RPMI7951 (cell line): ENCODE data around the gene CCDC148. TPM values are rescaled to one million over a fixed set of nuclear protein-coding genes. Genes with fewer than 3 reads are reported as not detected.

ENCODE experiments used
- DNase-seq: peaks from one replicate; pipeline ENCODE4 v3.0.0-alpha.2; 2012; ENCODE audit warnings: low read depth
- total RNA-seq: library from RNA; depleted of rRNA; stranded (reverse); fragments of >200 nt; shearing (Covaris generic); gene quantifications from 2 replicates; pipeline ENCODE4 v1.2.3, GENCODE V29; 2014; rRNA removed

The CCDC148 gene
- 1.4 TPM in 2 replicates for total RNA-seq

DNA sequence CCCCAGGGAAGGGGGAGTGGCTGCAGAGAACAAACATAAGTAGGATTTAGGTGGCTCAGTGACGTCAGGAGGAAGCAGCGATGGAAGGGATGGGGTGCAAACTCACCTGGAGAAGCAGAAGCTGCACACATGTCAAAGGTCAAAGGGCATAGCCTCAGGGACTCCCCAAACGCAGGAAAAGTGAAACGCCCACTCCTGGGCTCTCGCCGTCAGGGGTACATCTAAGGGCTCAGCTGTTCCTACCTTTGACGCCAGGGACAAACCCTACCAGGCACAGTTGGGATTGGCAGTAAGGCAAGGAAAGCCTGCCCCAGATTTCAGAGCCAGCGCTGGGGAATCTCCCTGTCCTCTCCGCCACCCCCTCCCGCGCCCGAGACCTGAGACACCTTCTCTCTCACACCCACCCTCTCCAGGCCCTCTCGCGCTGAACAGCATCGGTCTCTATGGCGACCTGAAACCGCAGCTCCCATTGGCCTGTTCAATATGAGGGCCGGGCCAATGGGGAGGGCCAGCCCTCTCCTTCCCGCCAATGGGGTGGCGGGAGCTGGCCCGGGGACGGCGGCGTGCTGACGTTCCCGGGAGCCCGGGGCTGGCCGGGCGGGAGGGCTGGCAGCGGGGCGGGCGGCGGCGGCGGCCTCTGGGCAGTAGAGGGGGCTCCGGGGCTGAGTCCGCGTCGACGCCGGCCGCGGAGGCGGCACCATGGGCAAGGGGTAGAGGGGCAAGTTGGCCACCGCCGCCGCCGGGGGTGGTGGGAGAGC, at the start of gene CCDC148, which contains the start of gene PKP4:
TSS of gene CCDC148 (minus strand) at position 445 of the 758 bp plus-strand sequence. CDS start at position 131, 314 bp downstream.
TSS of gene PKP4 (plus strand) at position 644 of the 758 bp plus-strand sequence. CDS start 76,233 bp downstream, outside the sequence.
- peak; percentile 93 for DNase-seq

DNA sequence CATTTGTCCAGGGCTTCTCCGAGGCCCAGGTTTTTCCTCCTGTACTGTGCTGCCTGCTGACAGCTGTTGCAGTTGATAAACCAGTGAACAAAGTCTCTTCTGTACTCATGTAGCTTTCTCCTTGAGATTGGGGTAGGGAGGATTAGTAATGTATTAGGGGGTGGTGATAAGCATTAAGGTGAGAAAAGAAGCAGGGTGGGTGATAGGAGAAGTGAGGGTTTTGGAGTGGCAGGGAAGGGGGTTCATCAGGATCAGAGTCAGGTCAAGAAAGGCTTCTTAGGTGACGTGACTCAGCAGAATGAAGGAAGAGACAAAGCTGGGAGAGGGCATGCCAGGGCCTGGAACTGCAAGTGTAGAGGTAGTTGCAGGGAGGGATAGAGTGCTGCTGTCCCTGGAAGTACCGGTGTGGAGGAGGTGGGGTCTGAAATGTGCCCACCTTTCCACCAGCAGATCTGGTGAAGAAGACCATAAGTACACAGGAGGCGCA, 48.9 kb upstream of the CCDC148 start:
- no peak for DNase-seq

GRCh38 chr2:158504088-158504487, 47.5 kb upstream of the CCDC148 start:
- no peak for DNase-seq

- DNase-seq, result peak; percentile 17
These were observed 46.4 kb upstream of the CCDC148 start for GRCh38 chr2:158502974-158503373.

GRCh38 chr2:158501301-158501700, 44.7 kb upstream of the CCDC148 start:
- no peak for DNase-seq

DNA sequence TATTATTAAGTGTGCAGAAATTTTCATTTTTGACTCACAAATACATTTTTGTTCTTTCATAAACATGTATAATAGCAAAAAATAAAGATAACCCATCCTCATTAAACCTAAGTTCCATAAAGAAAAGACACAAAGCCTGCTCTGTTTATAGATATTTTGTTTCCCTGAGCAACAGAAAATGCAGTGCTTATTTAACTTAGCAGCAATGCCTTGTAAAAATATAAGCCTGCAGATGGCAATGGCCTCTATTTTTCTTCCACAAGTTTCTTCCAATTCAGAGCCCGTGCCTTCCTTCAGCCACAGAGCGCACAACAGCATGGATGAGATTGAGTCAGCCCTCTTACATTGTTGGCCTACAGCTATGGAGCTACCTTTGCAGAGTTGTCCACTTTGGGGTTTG, 43.8 kb upstream of the CCDC148 start:
- no peak for DNase-seq

DNA sequence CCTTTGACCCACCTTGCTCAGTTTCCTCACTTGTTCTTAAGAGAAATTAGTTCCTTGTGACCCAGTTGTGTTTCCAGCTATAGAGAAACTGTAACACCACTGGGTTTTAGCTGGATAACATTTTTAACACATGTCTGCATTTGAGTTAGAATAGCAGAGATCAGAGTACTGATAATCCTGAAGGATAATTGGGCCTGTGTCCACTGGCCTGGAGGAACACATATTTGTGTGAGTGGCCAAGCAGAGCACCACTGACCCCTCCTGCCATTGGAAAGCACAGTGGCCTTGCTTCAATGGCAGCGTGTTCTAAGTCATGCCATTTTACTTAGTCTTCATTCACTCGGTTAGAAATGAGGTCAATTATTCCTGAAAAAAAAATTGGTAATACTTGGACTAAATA, 42.8 kb upstream of the CCDC148 start:
- no peak for DNase-seq

DNA sequence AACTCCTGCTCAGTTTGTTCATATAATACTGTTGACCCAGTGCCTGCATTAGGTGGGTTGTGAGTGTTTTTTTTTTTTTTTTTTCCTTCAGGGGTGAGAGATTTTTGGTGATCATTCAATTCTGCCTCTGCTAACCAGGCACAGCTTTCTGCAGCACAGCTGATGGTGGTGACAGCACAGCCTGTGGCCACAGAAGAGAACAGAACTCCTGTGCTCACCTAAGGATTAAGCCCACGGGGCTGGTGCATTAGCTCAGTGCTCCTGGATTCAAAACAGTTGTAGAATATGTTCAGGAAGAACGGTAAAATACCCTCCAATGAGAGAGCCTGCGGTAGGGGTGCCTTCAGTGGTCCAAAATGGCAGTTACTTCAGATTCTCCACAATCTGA, 42.2 kb upstream of the CCDC148 start:
- no peak for DNase-seq

DNA sequence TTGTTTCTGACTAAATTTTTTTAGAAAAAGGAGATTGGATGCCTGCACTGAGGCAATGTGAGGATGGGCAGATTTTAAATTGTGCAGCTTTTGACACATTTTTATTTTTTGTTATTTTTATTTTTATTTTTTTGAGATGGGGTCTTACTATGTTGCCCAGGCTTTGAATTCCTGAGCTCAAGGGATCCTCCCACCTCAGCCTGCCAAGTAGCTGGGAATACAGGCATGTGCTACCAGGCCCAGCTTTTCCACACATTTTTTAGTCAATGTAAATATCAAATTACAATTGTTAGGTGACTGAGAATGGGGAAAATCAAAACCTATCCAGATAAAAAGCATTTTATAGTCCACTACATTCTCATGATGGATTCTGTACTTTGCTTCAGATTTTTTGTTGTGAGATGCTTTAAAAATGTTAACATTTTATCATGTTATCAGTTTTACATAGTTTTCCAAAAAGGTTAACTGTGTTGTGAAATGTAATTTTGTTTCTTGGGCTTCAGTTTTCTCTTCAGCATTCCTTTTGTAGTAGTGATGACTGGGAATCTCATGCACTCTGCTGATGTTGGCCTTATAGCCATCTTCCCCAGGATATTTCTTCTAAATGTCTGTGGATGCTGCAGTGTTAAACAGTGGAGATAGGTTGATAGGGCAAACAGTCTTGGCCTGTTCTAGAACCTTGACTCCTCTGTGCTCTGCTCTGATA, 41.6 kb upstream of the CCDC148 start:
- DNase-seq, result no peak

DNA sequence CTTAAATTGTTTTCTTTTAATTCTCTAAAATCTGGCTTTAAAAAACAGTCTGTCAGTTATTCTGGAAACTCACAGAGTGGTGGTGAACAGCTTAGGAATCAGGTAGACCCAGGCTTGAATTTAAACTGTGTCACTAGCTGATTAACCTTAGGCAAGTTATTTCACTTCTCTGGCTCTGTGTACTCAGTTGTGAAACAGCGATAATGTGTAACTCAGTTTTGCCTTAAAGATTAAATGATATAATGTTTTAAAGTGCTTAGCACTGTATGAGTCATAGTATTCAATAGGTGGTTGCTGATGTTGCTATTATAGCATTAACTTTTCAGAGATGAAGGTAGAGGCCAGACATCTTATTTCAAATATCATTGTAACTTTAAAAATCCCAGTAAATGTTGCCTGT, 40.9 kb upstream of the CCDC148 start:
- no peak for DNase-seq

DNA sequence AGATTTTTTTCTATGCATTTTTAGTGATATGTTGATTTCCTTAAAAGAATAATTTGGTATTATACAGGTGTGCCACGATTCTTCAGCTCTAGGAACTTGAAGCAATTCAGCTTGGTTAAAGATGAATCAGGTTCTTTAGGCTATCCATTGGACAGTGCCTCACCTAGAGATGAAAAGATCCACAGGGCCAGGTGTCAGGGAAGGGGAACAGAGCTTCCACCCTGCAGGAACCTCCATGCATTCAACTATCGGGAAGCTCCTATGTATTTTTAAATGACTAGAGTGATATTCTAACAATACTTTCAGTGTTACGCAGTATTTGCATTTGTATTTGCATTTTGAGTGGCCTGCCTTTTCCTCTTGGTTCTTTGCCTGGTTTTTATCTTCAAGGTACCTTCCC, 40.4 kb upstream of the CCDC148 start:
- DNase-seq, result no peak

GRCh38 chr2:158495175-158495574, 38.6 kb upstream of the CCDC148 start:
- DNase-seq, result no peak

- no peak for DNase-seq
These were observed 36.9 kb upstream of the CCDC148 start for GRCh38 chr2:158493458-158493857.

DNA sequence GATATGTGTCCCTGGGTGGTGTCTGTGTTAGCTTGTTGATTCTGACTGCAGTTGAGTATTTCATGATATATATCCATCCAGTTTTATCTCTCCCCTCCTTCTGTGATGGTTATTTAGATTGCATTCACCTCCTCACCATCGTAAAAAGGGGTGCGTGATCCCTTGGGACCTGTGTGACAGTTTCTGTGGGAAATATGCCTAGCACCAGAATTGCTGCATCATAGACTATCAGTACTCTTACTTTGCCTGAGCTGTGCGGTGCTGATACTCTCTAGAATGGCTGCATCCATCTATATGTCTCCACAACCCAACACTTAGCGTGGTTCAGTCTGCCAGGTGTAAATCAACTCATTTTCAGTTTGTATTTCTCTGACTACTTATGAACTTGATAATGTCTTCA, 34.5 kb upstream of the CCDC148 start:
- no peak for DNase-seq

DNA sequence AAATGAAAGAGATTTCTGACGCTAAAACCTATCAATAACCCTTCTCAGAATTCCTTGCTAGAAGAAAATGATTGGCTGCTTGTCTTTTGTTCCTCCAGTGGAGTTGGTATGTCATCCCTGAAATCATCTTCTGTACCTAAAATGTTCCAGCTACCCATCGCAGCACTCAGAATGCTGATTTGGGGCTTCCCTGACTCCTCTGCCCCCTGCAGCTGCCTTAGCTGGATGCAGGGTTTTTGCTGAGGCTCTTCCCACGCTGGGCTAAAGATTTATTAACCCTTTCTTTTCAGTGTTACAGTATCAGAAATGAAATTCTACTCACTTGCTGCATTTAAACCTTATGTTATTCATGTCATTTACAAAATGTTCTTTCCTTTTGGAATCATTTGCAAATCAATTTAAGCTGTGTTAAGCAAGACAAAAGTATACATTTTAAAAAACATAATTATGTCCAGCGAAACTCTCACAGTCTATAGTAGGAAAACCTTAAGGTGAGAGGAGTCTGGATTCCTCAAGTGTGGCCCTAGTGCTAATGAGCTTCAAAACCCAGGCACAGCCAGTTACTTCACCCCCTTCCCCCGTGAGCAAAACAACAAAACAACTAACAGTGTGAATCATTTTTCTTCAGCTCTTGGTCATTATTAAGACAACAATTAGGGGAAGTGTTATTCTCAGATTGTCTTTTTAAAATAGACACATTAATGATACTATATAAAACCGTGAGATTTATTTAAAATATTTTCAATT, 33.0 kb upstream of the CCDC148 start:
- no peak for DNase-seq

DNA sequence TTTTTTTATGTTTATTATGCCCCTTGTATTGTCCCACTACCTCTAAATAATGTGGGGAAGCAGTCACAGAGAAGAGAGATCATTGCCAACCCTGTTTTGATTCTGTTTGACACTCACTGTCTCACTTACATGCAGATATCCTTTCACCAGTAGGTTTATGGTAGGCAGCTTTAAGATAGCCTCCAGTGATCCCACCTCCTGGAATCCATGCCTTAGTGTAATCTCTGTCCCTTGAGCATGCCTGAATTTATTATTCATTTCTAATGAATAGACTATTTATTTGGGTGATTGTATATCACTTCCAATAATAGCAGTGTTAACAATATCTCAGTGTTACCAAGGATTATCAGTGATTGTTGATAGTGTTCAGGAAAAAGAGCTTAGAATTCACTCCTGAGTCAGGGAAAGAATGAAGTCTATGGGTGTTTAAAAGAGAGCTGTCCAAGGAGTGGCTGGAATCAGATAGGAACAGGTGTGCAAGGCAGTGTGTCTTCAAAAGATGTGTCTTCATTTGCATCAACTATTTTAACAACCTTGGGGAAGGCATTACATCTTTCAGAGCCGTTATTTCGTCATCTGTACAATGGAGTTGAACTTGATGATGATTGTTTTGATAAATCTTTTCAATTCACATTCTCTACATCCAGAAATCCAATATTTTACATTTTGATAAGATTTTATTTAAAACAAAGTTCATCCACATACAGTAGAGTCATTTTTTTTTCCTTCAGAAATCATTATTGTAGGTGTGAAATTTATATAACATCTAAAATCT, 32.1 kb upstream of the CCDC148 start:
- no peak for DNase-seq

DNA sequence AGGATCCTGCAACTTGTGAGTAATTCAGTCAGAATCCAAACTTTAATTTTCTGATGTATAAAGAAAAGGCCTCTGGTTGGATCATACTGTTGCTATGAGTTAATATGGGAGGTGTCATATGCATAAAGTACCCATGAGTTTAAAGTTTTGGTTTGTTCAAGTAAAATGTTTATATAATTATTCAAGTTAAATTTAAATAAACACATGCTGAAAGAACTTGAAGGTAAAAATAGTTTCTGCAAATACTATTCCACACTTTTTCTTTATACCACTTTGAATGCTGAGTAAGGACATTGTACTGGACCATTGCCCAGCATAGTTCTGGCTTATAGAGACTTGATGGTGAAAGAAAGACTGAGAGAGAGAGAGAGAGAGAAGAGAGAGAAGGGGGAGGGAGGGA, 30.9 kb upstream of the CCDC148 start:
- peak; percentile 35 for DNase-seq

- peak; percentile 60 for DNase-seq
These were observed 30.4 kb upstream of the CCDC148 start for GRCh38 chr2:158486970-158487325.

- DNase-seq, result no peak
These were observed 29.8 kb upstream of the CCDC148 start for GRCh38 chr2:158486150-158486969.

DNA sequence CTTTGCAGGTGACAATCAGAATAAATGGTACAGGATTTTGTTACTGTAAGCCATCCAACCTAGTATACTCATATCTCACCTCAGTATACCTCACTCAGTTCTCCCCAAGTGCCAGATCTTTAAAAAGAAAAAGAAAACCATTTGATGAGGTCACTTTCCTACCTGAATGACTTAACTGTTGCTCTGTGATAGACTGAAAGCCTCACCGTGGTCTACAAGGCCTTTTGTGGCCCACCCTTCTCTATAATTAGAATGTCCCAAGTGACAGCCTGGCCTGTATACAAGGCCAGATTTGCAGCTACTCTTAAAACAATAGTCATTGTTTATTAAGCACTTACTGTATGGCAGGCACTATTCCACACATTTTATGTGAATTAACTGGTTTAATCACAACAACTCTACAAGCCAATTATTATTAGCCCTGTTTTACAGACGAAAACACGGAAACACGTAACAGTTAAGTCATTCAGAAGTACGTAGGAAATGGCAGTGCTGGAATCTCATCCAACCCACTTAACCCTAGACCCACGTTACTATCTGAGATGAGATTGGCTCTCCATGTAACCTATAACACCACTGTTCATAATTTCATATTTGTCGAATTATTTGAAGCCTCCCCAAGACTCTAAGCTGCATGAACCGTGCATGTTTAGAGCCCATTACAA, 28.5 kb upstream of the CCDC148 start:
- DNase-seq, result no peak
